Skin epidermis (tissue), 12 donors: Measurements from ENCODE around the gene CAMSAP2.

ENCODE experiments used
- H3K27ac ChIP-seq, 21 experiments: fragments of 200-600 bp; sonication (generic) in 11 of 21; one replicate each; pipeline ENCODE4 v1.5.0; 2020; ENCODE audit warnings: mild to moderate bottlenecking in 3 of 21, inconsistent platforms in 2 of 21, moderate library complexity in 2 of 21
- H3K4me3 ChIP-seq, 7 experiments: fragments of 200-600 bp; sonication (generic) in 2 of 7; one replicate each; pipeline ENCODE4 v1.5.0; 2020; ENCODE audit warnings: inconsistent platforms in 2 of 7, mild to moderate bottlenecking in 2 of 7, moderate library complexity in 1 of 7

The CAMSAP2 gene

GRCh38 chr1:200872446-200873115, 133.9 kb downstream of the CAMSAP2 start, which contains the start of gene GPR25:
Gene GPR25 (plus strand): TSS chr1:200872981. CDS start chr1:200873038, 57 bp downstream.
- peak within 1 kb of the TSS in 1 of 21 experiments; percentile 23 for H3K27ac ChIP-seq
- peak within 1 kb of the TSS in 2 of 7 experiments; percentile 10 to 21 for H3K4me3 ChIP-seq

GRCh38 chr1:200873116-200873670, 134.5 kb downstream of the CAMSAP2 start:
- H3K4me3 ChIP-seq = peak overlapping the region in 2 of 7 experiments; percentile 10 to 21
- peak overlapping the region in 1 of 21 experiments; percentile 23 for H3K27ac ChIP-seq

GRCh38 chr1:200873671-200874397, 135.1 kb downstream of the CAMSAP2 start:
- Histone ChIP-seq H3K27ac (no peak overlapping the region), H3K4me3 (peak overlapping the region in 1 of 7 experiments; percentile 21)

GRCh38 chr1:200874694-200875093, 136.0 kb downstream of the CAMSAP2 start:
- Histone ChIP-seq H3K27ac (no peak overlapping the region), H3K4me3 (no peak overlapping the region)

GRCh38 chr1:200875416-200875815, 136.7 kb downstream of the CAMSAP2 start:
- Histone ChIP-seq H3K27ac (no peak overlapping the region), H3K4me3 (no peak overlapping the region)

GRCh38 chr1:200877010-200877409, 138.3 kb downstream of the CAMSAP2 start:
- H3K27ac ChIP-seq = no peak overlapping the region
- H3K4me3 ChIP-seq = no peak overlapping the region

GRCh38 chr1:200877839-200878551, 139.3 kb downstream of the CAMSAP2 start:
- Histone ChIP-seq H3K4me3 (no peak overlapping the region), H3K27ac (no peak overlapping the region)

- Histone ChIP-seq H3K4me3 (no peak overlapping the region), H3K27ac (no peak overlapping the region)
Observed at GRCh38 chr1:200880212-200880611, 141.5 kb downstream of the CAMSAP2 start.

- H3K4me3 ChIP-seq = no peak overlapping the region
- H3K27ac ChIP-seq = no peak overlapping the region
Observed at GRCh38 chr1:200883118-200883517, 144.4 kb downstream of the CAMSAP2 start.

- H3K4me3 ChIP-seq = no peak overlapping the region
- H3K27ac ChIP-seq = no peak overlapping the region
Observed at GRCh38 chr1:200885623-200886402, 147.1 kb downstream of the CAMSAP2 start.

GRCh38 chr1:200886594-200886993, 147.9 kb downstream of the CAMSAP2 start:
- H3K27ac ChIP-seq = peak overlapping the region in 1 of 21 experiments; percentile 74
- H3K4me3 ChIP-seq = no peak overlapping the region

GRCh38 chr1:200887036-200887435, 148.3 kb downstream of the CAMSAP2 start:
- Histone ChIP-seq H3K27ac (peak overlapping the region in 1 of 21 experiments; percentile 74), H3K4me3 (no peak overlapping the region)

- Histone ChIP-seq H3K27ac (peak overlapping the region in 4 of 21 experiments; percentile 18 to 74 (median 54)), H3K4me3 (peak overlapping the region in 1 of 7 experiments; percentile 12)
Observed at GRCh38 chr1:200887772-200888348, 149.2 kb downstream of the CAMSAP2 start.

- H3K4me3 ChIP-seq = peak overlapping the region in 1 of 7 experiments; percentile 12
- H3K27ac ChIP-seq = peak overlapping the region in 4 of 21 experiments; percentile 31 to 74 (median 54)
Observed at GRCh38 chr1:200888349-200888838, 149.7 kb downstream of the CAMSAP2 start.

- no peak overlapping the region for H3K4me3 ChIP-seq
- no peak overlapping the region for H3K27ac ChIP-seq
Observed at GRCh38 chr1:200889571-200889970, 150.9 kb downstream of the CAMSAP2 start.

GRCh38 chr1:200890027-200890426, 151.3 kb downstream of the CAMSAP2 start:
- no peak overlapping the region for H3K27ac ChIP-seq
- H3K4me3 ChIP-seq = no peak overlapping the region

GRCh38 chr1:200890818-200891773, 152.4 kb downstream of the CAMSAP2 start:
- Histone ChIP-seq H3K4me3 (peak overlapping the region; percentile 32 to 55 (median 42)), H3K27ac (peak overlapping the region in 20 of 21 experiments; percentile 0 to 77 (median 54))
